Measurements from ENCODE around the gene STXBP6.

DNA sequence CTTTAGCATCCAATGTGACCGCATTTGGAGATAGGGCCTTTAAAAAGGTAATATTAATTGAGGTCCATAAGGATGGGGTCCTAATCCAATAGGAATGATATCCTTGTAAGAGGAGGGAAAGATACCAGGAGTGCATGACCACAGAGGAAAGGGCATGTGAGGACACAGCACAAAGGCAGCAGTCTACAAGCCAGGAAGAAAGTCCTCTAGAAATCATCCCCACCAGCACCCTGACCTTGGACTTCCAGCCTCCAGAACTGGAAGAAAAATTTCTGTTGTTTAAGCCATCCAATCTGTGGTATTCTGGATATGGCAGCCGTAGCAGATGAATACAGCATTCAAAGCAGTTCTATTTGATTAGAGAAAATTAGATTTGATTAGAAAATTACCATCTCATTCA lies 145.4 kb downstream of the STXBP6 start:
- TF ChIP-seq, protein P1, sequence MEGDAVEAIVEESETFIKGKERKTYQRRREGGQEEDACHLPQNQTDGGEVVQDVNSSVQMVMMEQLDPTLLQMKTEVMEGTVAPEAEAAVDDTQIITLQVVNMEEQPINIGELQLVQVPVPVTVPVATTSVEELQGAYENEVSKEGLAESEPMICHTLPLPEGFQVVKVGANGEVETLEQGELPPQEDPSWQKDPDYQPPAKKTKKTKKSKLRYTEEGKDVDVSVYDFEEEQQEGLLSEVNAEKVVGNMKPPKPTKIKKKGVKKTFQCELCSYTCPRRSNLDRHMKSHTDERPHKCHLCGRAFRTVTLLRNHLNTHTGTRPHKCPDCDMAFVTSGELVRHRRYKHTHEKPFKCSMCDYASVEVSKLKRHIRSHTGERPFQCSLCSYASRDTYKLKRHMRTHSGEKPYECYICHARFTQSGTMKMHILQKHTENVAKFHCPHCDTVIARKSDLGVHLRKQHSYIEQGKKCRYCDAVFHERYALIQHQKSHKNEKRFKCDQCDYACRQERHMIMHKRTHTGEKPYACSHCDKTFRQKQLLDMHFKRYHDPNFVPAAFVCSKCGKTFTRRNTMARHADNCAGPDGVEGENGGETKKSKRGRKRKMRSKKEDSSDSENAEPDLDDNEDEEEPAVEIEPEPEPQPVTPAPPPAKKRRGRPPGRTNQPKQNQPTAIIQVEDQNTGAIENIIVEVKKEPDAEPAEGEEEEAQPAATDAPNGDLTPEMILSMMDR (IDR thresholded peaks at IDR 0.05) = no peak
- no peak for TF ChIP-seq POLR2A (IDR thresholded peaks at IDR 0.05)

Data from body of pancreas (tissue), 4 donors.